ENCODE data around the gene PNRC1.
"Not testable (repeated sequence)": the region's sequence is repeated elsewhere in the genome, so short reads cannot be mapped to it uniquely, and the experiment has no call there.

PNRC1 gene

DNA sequence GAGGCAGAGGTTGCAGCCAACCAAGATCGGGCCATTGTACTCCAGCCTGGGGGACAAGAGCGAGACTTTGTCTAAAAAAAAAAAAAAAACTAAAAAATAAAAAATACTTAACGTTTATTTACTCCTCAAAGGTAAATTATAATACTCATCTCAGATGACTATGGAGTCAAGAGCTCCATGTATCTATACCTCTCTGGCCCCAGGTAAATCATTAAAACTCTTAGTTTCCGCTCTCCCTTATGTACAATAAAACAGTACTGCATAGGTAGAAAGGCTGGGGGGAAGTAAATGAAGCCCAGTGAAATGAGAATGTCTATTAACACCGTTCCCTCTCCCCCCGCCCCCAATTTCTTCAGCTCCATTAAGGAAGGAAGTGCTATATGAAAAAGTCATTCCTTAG is 36.2 kb downstream of the PNRC1 start:
- DNase-seq, result no peak

DNA sequence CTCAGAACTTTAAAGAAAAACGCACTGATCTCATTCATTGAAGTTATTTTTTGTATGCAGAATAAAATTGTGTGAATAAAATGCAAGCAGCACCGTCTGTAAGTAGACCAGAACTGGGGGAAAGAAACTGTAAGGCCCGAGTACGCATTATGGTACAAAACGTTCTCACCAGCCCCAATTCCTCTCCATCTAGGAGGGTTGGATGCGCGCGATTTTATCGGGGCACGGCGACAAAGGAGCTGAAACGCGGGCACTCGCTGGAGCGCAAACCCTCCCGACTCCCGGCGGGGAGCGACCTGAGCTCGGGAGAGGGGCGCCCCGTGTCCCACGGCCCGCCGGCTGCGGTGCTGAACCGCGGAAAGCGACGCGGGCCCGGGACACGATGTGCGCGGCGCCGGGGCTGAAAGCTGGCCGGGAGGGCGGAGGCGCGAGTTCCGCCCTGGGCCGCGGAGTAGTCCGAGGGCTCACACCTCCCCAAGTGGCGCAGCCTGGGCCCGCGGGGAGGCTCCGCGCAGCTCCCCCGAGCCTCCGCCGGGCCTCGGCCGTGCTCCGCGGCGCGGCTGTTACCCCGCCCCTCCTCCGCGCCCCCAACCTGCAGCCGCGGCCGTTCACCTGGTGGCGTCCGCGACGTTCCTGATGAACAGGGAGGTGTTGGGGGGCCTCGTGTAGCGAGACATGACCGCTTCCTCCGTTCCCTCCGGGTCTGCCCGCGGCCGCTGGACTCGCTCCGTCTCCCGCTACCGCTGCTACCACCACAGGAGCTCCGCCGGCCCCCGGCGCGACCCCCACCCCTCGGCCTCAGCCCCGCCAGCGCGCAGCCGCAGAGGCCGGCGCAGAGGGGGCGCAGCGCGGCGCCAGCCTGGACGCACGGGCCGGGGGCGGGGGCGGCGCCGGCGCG is 36.9 kb downstream of the PNRC1 start, which contains the start of gene SRSF12:
Gene SRSF12 (minus strand): TSS at position 861 of the 898 bp plus-strand sequence. CDS start 184 bp downstream, at position 677.
- peak; percentile 21 for DNase-seq

DNA sequence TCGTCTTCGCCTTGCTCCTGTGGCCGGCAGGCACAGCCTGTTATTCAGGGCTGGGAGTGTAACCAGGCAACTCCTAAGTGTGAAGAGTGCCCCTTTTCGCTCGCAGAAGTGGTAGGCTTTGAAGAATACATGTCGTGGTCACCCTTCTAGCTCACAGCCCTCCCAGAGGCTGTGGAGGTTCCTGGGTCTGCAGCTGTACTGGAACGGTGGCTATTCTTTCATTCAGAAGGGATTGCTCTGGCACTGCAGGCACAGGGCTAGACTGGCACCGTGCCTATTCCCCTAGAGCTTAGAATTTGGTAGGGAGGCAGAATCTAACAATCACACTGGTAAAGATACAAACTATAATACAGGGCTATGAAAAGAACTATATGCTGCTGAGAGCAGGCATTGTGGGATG is 38.4 kb downstream of the PNRC1 start:
- DNase-seq, result no peak

DNA sequence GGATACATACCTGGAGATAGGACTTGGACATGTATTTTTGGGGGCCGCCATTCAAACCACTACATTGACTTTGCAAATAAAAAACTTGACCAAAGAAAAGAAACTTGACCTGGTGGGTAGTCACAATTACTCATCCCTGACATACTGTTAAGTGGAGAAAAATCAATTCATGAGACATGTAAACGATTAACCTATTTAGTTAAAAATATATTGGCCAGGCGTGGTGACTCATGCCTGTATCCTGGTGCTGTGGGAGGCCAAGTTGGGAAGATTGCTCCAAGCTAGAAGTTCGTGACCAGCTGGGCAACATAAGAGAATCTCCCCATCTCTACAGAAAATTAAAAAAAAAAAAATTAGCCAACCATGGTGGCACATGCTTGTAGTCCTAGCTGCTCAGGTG is 39.8 kb downstream of the PNRC1 start:
- no peak for DNase-seq

DNA sequence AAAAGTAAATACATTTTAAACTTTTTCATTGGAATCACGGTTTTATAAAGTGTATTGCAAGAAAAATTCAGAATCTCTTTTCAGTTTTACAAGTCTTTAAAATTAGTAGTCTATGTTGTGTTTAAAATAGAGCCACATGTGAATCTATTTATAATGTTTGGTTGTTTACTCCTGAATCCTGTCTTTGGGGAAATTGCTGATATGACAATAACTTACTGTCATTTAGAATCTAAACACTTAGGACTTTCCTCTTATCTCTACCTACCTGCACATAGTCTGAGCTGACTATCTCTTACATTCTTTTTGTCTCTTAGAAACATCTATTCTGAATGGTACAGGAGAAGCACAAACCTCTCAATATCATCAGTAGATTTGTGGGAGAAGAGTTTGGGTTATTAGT is 41.4 kb downstream of the PNRC1 start:
- DNase-seq, result no peak

DNA sequence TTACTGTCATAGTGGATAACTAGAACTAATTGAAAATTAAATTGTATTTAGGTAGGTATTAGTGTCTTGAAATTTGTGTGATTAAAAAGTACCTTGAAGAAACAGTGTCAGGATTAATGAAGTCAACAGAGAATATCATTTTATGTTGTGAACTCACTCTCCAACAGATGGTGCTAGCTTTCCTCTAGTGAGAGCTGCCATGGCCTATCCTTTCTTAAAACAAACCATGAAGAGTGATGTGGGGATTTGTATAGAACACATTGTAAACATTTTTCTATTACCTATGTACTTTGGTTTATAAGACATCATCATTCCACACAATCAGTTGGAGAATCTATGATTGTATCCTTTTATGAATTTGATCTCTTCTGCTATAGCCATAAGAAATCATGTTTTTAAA is 42.1 kb downstream of the PNRC1 start:
- no peak for DNase-seq

DNA sequence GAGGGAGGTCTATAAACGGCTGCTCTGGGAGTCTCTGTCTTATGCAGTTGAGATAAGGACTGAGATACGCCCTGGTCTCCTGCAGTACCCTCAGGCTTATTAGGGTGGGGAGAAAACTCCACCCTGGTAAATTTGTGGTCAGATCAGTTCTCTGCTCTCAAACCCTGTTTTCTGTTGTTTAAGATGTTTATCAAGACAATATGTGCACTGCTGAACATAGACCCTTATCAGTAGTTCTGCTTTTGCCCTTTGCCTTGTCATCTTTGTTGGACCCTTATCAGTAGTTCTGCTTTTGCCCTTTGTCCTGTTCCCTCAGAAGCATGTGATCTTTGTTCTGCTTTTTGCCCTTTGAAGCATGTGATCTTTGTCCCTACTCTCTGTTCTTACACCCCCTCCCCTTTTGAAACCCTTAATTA is 47.7 kb downstream of the PNRC1 start:
- DNase-seq, result not testable (repeated sequence)

DNA sequence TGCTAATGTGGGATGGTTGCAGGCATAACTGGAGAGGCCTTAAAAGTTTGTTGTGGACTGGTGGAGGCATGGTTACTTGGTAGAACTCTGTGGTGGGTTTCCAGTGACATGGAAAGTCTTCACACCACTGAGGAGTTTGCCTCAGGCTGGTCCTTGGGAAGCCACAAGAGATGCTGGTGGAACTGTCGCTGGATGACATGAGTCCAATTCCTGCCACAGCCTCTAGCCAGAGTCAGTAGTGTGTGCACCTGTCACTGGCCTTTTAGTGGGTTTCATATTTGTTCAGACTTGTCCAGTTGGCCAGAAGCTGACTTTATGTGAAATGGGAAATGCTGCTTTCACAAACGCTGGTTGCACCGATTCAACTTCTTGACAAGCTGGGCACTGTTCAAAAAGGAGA is 51.0 kb downstream of the PNRC1 start:
- no peak for DNase-seq

DNA sequence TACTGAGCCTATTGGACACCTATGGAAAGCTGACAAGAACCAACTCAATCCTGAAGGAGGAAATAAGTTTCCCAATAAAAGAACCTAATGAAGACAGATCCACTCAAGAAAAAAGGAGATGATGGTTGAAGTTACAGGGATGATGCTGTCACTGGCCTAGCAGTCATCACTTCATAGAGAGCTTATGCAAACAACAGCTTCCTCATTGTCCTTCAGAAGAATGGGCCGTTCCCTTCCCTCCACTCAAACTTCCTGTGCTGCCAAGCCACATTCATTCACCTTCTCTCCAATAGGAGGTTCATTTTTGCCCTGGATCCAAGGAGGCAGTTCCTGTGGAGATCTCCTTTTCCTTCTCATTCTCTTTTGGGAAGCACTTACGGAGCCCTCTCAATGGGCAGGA is 51.5 kb downstream of the PNRC1 start:
- DNase-seq, result no peak

DNA sequence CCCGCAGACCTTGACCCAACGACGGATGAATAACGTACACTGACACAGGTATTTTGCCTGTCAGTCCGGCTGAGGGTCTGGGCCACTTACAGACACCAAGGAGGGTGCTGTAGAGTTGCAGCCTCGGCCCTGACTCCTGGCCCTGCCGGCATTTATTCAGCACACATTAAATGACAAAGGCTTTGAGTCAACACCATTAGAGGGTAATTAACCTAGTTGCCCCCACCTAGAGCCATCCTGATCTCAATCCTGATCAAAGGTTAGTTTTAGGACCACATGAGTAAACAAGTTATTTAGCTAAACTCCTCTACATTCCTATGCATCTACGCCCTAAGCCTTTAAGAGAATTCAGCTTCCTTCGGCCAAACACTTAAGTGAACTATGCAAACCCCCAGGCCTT is 53.4 kb downstream of the PNRC1 start:
- DNase-seq, result no peak

DNA sequence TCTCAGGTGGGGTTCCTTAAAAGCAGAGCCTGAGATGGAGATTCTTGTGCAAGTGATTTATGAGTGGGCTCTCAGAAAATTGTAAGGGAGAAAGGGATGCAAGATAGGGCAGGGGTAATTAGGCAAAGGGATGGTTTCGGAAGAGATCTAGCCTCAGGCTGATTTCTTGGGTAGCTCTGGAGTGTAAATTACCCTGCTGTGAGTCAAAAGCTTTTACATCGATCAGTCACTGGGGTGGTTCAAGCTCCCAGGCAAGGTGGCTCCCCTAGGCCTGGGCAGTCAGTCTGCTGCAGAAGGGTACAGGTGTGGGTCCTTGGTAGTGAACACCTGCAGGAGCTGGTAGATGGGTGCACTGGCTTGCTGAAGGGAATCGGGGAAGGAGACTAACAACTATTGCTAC is 54.2 kb downstream of the PNRC1 start:
- DNase-seq, result no peak

All from GOT3 (cell line).